Peyer's patch (tissue), 4 donors: ENCODE data around the gene MMP10.

ENCODE experiments used
- POLR2A ChIP-seq, 2 donors: fragments of 450-650 bp; IDR thresholded peaks; one replicate each; pipeline ENCODE4 v1.5.1; 2017; ENCODE audit warnings: antibody characterized with exemption in 2 of 2, mild to moderate bottlenecking in 2 of 2, moderate library complexity in 2 of 2
- TF ChIP-seq, protein P1 (sequence below), 6 experiments: fragments of 450-650 bp in 4 of 6; fragments of 200-600 bp in 2 of 6; sonication (generic) in 1 of 6; IDR thresholded peaks; one replicate each; pipeline ENCODE4 v1.5.1; 2017 to 2019; ENCODE audit warnings: antibody characterized with exemption in 6 of 6, mild to moderate bottlenecking in 3 of 6, moderate library complexity in 1 of 6

DNA sequence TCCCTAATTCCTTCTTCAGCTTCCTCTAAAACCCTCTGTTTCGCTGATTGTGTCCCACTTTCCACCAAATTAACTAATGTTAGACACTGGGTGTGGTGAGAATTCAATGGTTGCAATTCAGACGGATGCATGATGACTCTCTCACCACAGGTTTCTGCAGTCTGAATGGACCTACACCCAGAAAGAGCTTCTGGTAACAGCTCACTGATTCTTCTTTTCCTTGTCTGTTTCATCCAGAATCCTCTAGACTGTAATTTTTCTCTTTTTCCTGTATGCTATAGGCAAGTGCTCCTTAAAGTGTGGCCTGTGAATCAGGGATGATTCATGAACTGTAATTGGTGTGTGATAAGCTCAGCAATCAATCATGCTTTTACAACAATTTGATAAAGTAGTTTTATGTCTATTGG, 18.1 kb downstream of the MMP10 start:
- no peak for TF ChIP-seq POLR2A (IDR thresholded peaks at IDR 0.05)
- TF ChIP-seq, protein P1, sequence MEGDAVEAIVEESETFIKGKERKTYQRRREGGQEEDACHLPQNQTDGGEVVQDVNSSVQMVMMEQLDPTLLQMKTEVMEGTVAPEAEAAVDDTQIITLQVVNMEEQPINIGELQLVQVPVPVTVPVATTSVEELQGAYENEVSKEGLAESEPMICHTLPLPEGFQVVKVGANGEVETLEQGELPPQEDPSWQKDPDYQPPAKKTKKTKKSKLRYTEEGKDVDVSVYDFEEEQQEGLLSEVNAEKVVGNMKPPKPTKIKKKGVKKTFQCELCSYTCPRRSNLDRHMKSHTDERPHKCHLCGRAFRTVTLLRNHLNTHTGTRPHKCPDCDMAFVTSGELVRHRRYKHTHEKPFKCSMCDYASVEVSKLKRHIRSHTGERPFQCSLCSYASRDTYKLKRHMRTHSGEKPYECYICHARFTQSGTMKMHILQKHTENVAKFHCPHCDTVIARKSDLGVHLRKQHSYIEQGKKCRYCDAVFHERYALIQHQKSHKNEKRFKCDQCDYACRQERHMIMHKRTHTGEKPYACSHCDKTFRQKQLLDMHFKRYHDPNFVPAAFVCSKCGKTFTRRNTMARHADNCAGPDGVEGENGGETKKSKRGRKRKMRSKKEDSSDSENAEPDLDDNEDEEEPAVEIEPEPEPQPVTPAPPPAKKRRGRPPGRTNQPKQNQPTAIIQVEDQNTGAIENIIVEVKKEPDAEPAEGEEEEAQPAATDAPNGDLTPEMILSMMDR (IDR thresholded peaks at IDR 0.05), result no peak
